ENCODE results near the gene ZFAND6.

DNA sequence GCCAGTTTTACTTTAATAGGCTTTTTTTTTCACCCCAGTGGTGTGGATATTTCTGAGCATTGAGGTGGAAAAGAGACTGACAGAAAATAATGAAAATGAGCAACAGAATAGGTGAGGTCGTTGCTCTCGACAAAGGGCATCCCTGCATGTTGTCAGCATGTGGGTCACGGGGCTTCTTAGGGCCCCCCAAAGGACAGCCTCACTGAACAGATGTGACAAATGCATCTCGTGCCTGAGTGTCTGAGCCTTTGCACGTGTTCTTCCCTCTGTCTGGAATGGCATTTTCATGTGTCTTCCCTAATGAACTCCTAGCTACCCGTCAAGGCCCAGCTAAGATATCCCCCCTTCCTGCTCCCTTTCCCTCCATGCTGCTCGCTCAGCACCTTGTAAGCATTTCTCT lies 125.1 kb downstream of the ZFAND6 start:
- TF ChIP-seq CTCF (IDR thresholded peaks at IDR 0.05) (no peak), POLR2AphosphoS5 (IDR thresholded peaks at IDR 0.05) (no peak)

Data from prostate gland (tissue), 2 donors.